HepG2 (cell line): ENCODE measurements around the gene PTHLH. TPM values are rescaled to one million over a fixed set of nuclear protein-coding genes. Genes with fewer than 3 reads are reported as not detected.

Source experiments
- ATAC-seq: fragments of 200-7000 bp; cut with Tn5 transposase; 3 replicates; pipeline ENCODE4 v1.9.1; 2020; ENCODE audit warnings: mild to moderate bottlenecking, moderate library complexity
- BruUV-seq: library from RNA; stranded (reverse); fragments of 400-500 nt; replicated peaks from 2 replicates; lab custom pipeline; 2021; lab: Mats Ljungman, UMichigan
- CTCF ChIA-PET: fragments of 300-600 bp; formaldehyde crosslinking; extraction: SDS; loops from one replicate; lab custom pipeline; 2021; ENCODE audit warnings: low total read pairs, inconsistent platforms, low intra/inter-chr PET ratio; lab: Yijun Ruan, JAX
- POLR2A ChIA-PET: fragments of 350-600 bp; sonication (Branson Sonifier 250); formaldehyde crosslinking; loops from one replicate; lab custom pipeline; 2020; ENCODE audit warnings: antibody characterized with exemption, inconsistent platforms; lab: Yijun Ruan, JAX
- DNase-seq: peaks from one replicate; pipeline ENCODE4 v3.0.0-alpha.2; 2015; ENCODE audit warnings: low spot score
- FAIRE-seq: peaks from 3 replicates; lab custom pipeline; 2011; peaks lifted over from hg19 to GRCh38; lab: Jason Lieb, UNC
- H2AFZ ChIP-seq: one replicate; pipeline ENCODE4 v1.6.1; 2011; ENCODE audit warnings: low read length, inconsistent platforms
- H3K27ac ChIP-seq: fragments of 300-600 bp; 3 replicates; pipeline ENCODE4 v1.8.0; 2011; ENCODE audit warnings: mixed run types, mild to moderate bottlenecking, mixed read lengths, low read length, inconsistent platforms; ENCODE audit not compliant: insufficient read depth; ENCODE audit errors: extremely low read length
- H3K27me3 ChIP-seq, 2 experiments: fragments of 200-600 bp in 1 of 2; 2 replicates in 1 of 2; 3 replicates in 1 of 2; pipeline versions ENCODE4 v1.6.0 to v1.8.0; 2011; ENCODE audit warnings: low read length in 2 of 2, mild to moderate bottlenecking in 2 of 2, moderate library complexity in 2 of 2, inconsistent platforms in 1 of 2; ENCODE audit not compliant: insufficient read depth in 2 of 2, control insufficient read depth in 1 of 2
- H3K36me3 ChIP-seq, 2 experiments: fragments of 200-600 bp in 1 of 2; replicated peaks in 1 of 2; 2 replicates in 1 of 2; 3 replicates in 1 of 2; pipeline versions ENCODE4 v1.5.1 to v1.8.0; 2011; ENCODE audit warnings: low read length in 2 of 2, inconsistent platforms in 1 of 2; ENCODE audit not compliant: insufficient read depth in 2 of 2, control insufficient read depth in 1 of 2
- H3K4me1 ChIP-seq: 2 replicates; pipeline ENCODE4 v1.5.1; 2012; ENCODE audit warnings: low read length, inconsistent platforms; ENCODE audit not compliant: insufficient read depth
- H3K4me2 ChIP-seq: 2 replicates; pipeline ENCODE4 v1.6.0; 2011; ENCODE audit warnings: low read depth, low read length, inconsistent platforms
- H3K4me3 ChIP-seq, 3 experiments: fragments of 200-600 bp in 1 of 3; sonication (generic), shearing (Covaris generic) in 1 of 3; replicated peaks in 1 of 3; 2 replicates each; pipeline ENCODE4 v1.5.1; 2011 to 2016; ENCODE audit warnings: low read length in 3 of 3, inconsistent platforms in 2 of 3, low read depth in 2 of 3, mild to moderate bottlenecking in 2 of 3, control low read depth in 1 of 3, mixed read lengths in 1 of 3; ENCODE audit not compliant: insufficient read depth in 1 of 3
- H3K79me2 ChIP-seq: one replicate; pipeline ENCODE4 v1.6.1; 2011; ENCODE audit warnings: low read length, inconsistent platforms; ENCODE audit not compliant: insufficient read depth
- H3K9ac ChIP-seq: 2 replicates; pipeline ENCODE4 v1.6.0; 2011; ENCODE audit warnings: mild to moderate bottlenecking, low read depth, low read length, inconsistent platforms; ENCODE audit not compliant: insufficient read depth
- H3K9me3 ChIP-seq: 2 replicates; pipeline ENCODE4 v1.5.1; 2012; ENCODE audit warnings: mild to moderate bottlenecking, low read length
- H4K20me1 ChIP-seq: 2 replicates; pipeline ENCODE4 v1.6.0; 2011; ENCODE audit warnings: inconsistent platforms, mild to moderate bottlenecking, low read length, moderate library complexity; ENCODE audit not compliant: insufficient read depth
- ATAD3A ChIP-seq: sonication (generic); formaldehyde crosslinking; IDR thresholded peaks from 2 replicates; pipeline ENCODE4 v1.4.0; 2020; ENCODE audit warnings: missing genetic modification reagents
- CREB1 ChIP-seq, 2 experiments: fragments of 450-650 bp in 1 of 2; IDR thresholded peaks; 2 replicates each; pipeline ENCODE4 v1.6.1; 2016 to 2017; ENCODE audit warnings: control low read depth in 1 of 2, mild to moderate bottlenecking in 1 of 2, missing compliant biosample characterization in 1 of 2, missing genetic modification characterization in 1 of 2
- GPN1 ChIP-seq: sonication (generic); formaldehyde crosslinking; IDR thresholded peaks from 2 replicates; pipeline ENCODE4 v1.5.1; 2020; ENCODE audit warnings: missing genetic modification reagents, borderline replicate concordance
- HNF1B ChIP-seq: sonication (generic); formaldehyde crosslinking; IDR thresholded peaks from 2 replicates; pipeline ENCODE4 v1.5.1; 2020; ENCODE audit warnings: mild to moderate bottlenecking, moderate library complexity, missing genetic modification reagents
- KAT2B ChIP-seq: fragments of 150-350 bp; IDR thresholded peaks from 2 replicates; pipeline ENCODE4 v1.6.1; 2014; ENCODE audit warnings: low read depth, low read length, borderline replicate concordance
- MXI1 ChIP-seq: IDR thresholded peaks from 3 replicates; pipeline ENCODE4 v1.6.1; 2012; ENCODE audit warnings: low read depth, low read length, inconsistent platforms, borderline replicate concordance
- MZF1 ChIP-seq: sonication (generic); formaldehyde crosslinking; IDR thresholded peaks from 2 replicates; pipeline ENCODE4 v1.8.1; 2023; ENCODE audit warnings: mild to moderate bottlenecking, missing genetic modification reagents, borderline replicate concordance
- PHF5A ChIP-seq: IDR thresholded peaks from one replicate; pipeline ENCODE4 v1.6.1; 2018; ENCODE audit warnings: low read depth, missing genetic modification reagents; ENCODE audit not compliant: unreplicated experiment
- PRDM4 ChIP-seq: sonication (generic); formaldehyde crosslinking; IDR thresholded peaks from 2 replicates; pipeline ENCODE4 v1.9.0; 2021; ENCODE audit warnings: missing genetic modification reagents, borderline replicate concordance
- PRPF4 ChIP-seq: fragments of 200-400 bp; formaldehyde crosslinking; IDR thresholded peaks from 2 replicates; pipeline ENCODE4 v1.6.1; 2016; ENCODE audit warnings: low read length, low read depth; ENCODE audit not compliant: poor library complexity, severe bottlenecking
- RCOR2 ChIP-seq: IDR thresholded peaks from 2 replicates; pipeline ENCODE4 v1.6.1; 2016; ENCODE audit warnings: missing biosample characterization, missing genetic modification reagents
- ZNF180 ChIP-seq: sonication (generic); formaldehyde crosslinking; IDR thresholded peaks from 2 replicates; pipeline ENCODE4 v1.4.0; 2020; ENCODE audit warnings: low read depth, missing genetic modification reagents, borderline replicate concordance
- ZNF253 ChIP-seq: sonication (generic); formaldehyde crosslinking; IDR thresholded peaks from 2 replicates; pipeline ENCODE4 v1.8.0; 2022; ENCODE audit warnings: mild to moderate bottlenecking, missing genetic modification reagents, borderline replicate concordance
- ZNF362 ChIP-seq: sonication (generic); formaldehyde crosslinking; IDR thresholded peaks from 2 replicates; pipeline ENCODE4 v1.4.0; 2020; ENCODE audit warnings: missing genetic modification reagents, mild to moderate bottlenecking, borderline replicate concordance
- ZNF414 ChIP-seq: sonication (generic); formaldehyde crosslinking; IDR thresholded peaks from 2 replicates; pipeline ENCODE4 v1.5.0; 2020; ENCODE audit warnings: missing genetic modification reagents
- ZNF451 ChIP-seq: sonication (generic); formaldehyde crosslinking; IDR thresholded peaks from 2 replicates; pipeline ENCODE4 v1.5.0; 2020; ENCODE audit warnings: mild to moderate bottlenecking, missing genetic modification reagents
- ZNF850 ChIP-seq: sonication (generic); formaldehyde crosslinking; conservative IDR thresholded peaks from 2 replicates; pipeline ENCODE4 v1.9.0; 2021; ENCODE audit warnings: mild to moderate bottlenecking, missing genetic modification reagents
- WGBS: methylation state at CpG from one replicate; pipeline ENCODE4 v1.1.6; 2017; ENCODE audit warnings: low lambda C conversion rate; 5-methylcytosine and 5-hydroxymethylcytosine counted together
- in situ Hi-C: cut with HindIII; loops from 2 replicates; pipeline ENCODE4 v1.10.0; 2017; ENCODE audit warnings: low pct_unique_long_range_greater_than_20kb; ENCODE audit not compliant: extremely low pct_ligation_motif_present
- intact Hi-C: fragments of 100-400 bp; cut with micrococcal nuclease; formaldehyde crosslinking; loops from one replicate; pipeline ENCODE4 v1.10.0; 2022; ENCODE audit not compliant: unreplicated experiment
- polyA plus RNA-seq, 8 experiments: library from polyadenylated mRNA; depleted of rRNA in 3 of 8; stranded (reverse) in 7 of 8; unstranded in 1 of 8; fragments of >200 nt; fragmentation: Illumina TruSeq in 4 of 8; extraction: Trizol in 4 of 8; gene quantifications; 2 replicates each; pipeline versions ENCODE4 v1.2.1 to v1.2.3, GENCODE V29; 2011 to 2016; ENCODE audit warnings: low read depth in 4 of 8, missing spikeins in 1 of 8, mixed read lengths in 1 of 8; ENCODE audit not compliant: insufficient read depth in 1 of 8
- total RNA-seq, 5 experiments: library from RNA; depleted of rRNA; stranded (reverse); fragments of >200 nt; fragmentation: Illumina TruSeq; extraction: Trizol; gene quantifications; 2 replicates each; pipeline ENCODE4 v1.2.3, GENCODE V29; 2016; ENCODE audit warnings: low read depth in 1 of 5

Gene PTHLH
- total and polyA plus RNA-seq, 2 of the 13 experiments (the other 11 are each of a cell fraction or from before 2014, with no cell fraction given) = 0.22 TPM; not detected in 1

- Histone ChIP-seq H3K27me3 (peaks cover 0 to 1% of the 10 kb centered on the region in 2 experiments; a peak in 1 of 5 replicates), H3K9me3 (no peaks in the 10 kb centered on the region), H3K4me1 (no peaks in the 10 kb centered on the region), H3K36me3 (no peaks in the 10 kb centered on the region), H4K20me1 (no peaks in the 10 kb centered on the region), H3K27ac (no peak overlapping the region), H2AFZ (no peak overlapping the region), H3K79me2 (no peaks in the 10 kb centered on the region), H3K4me2 (no peak overlapping the region), H3K4me3 (no peak overlapping the region), H3K9ac (no peak overlapping the region)
- ChIA-PET CTCF (no interaction called here), POLR2A (no interaction called here)
- DNase-seq (no peak), ATAC-seq (no peak), FAIRE-seq (no peak)
- WGBS = 97% methylated on average over 1 of the region's 1 CpG
- TF ChIP-seq CREB1 (IDR thresholded peaks at IDR 0.05) (no peak), CREB1 (CRISPR knock-in tag; IDR thresholded peaks at IDR 0.05) (no peak), ZNF850 (CRISPR knock-in tag) (no peak), ZNF253 (CRISPR knock-in tag) (no peak), HNF1B (no peak), GPN1 (CRISPR knock-in tag) (no peak), PRDM4 (CRISPR knock-in tag) (no peak), ZNF180 (CRISPR knock-in tag) (no peak), KAT2B (no peak), ZNF414 (CRISPR knock-in tag) (no peak), MXI1 (no peak), PHF5A (CRISPR knock-in tag) (no peak), RCOR2 (CRISPR knock-in tag) (no peak), ZNF451 (CRISPR knock-in tag) (no peak), PRPF4 (no peak), ZNF362 (CRISPR knock-in tag) (no peak), ATAD3A (CRISPR knock-in tag) (no peak), MZF1 (no peak)
- in situ Hi-C loops (no loop called here), intact Hi-C loops (no loop called here)
- BruUV-seq = no TSS peak
Measured at GRCh38 chr12:27995406-27995805, 22.9 kb upstream of the PTHLH start.
